SU-DHL-6 (cell line): ENCODE data around the gene PHYHD1.
A peak's percentile ranks its signal among the peaks of the same experiment; 100 is the strongest.

Experiments
- H2AFZ ChIP-seq: fragments of 200-600 bp; sonication (generic); 2 replicates; pipeline ENCODE4 v1.6.1; 2014; ENCODE audit warnings: low read depth, mild to moderate bottlenecking, moderate library complexity, mixed read lengths, antibody characterized with exemption, low read length; ENCODE audit not compliant: severe bottlenecking
- H3F3A ChIP-seq: fragments of 200-600 bp; shearing (Covaris generic); 2 replicates; pipeline ENCODE4 v1.6.0; 2016; ENCODE audit warnings: antibody characterized with exemption, mild to moderate bottlenecking; ENCODE audit not compliant: insufficient read depth
- H3K27ac ChIP-seq: fragments of 200-600 bp; sonication (generic); 2 replicates; pipeline ENCODE4 v1.5.1; 2016; ENCODE audit warnings: low read depth, mild to moderate bottlenecking, low read length, moderate library complexity, mixed read lengths
- H3K27me3 ChIP-seq: fragments of 200-600 bp; sonication (generic), shearing (Covaris generic); 2 replicates; pipeline ENCODE4 v1.6.0; 2014; ENCODE audit warnings: mild to moderate bottlenecking, low read length
- H3K36me3 ChIP-seq: fragments of 200-600 bp; sonication (generic); 2 replicates; pipeline ENCODE4 v1.6.1; 2014; ENCODE audit warnings: mild to moderate bottlenecking, low read length, mixed read lengths
- H3K4me2 ChIP-seq: fragments of 300-600, 200-600 bp; shearing (Covaris generic), sonication (generic); 2 replicates; pipeline ENCODE4 v1.6.0; 2014; ENCODE audit warnings: low read length, low read depth, mild to moderate bottlenecking; ENCODE audit not compliant: poor library complexity, severe bottlenecking
- H3K4me3 ChIP-seq: fragments of 200-600 bp; sonication (generic); 2 replicates; pipeline ENCODE4 v1.5.1; 2014; ENCODE audit warnings: antibody characterized with exemption, low read length, mild to moderate bottlenecking, mixed read lengths; ENCODE audit not compliant: insufficient read depth, poor library complexity, severe bottlenecking
- H3K79me2 ChIP-seq: fragments of 200-600 bp; sonication (generic); 2 replicates; pipeline ENCODE4 v1.6.1; 2014; ENCODE audit warnings: mild to moderate bottlenecking, low read length, moderate library complexity; ENCODE audit not compliant: insufficient read depth
- H3K9ac ChIP-seq: fragments of 200-600 bp; sonication (generic); 2 replicates; pipeline ENCODE4 v1.7.0; 2014; ENCODE audit warnings: mild to moderate bottlenecking, low read length
- H3K9me2 ChIP-seq: fragments of 200-600 bp; sonication (generic); replicated peaks from 2 replicates; pipeline ENCODE4 v1.6.1; 2014; ENCODE audit warnings: low read length; ENCODE audit not compliant: insufficient read depth
- H3K9me3 ChIP-seq: fragments of 200-600 bp; sonication (generic); 2 replicates; pipeline ENCODE4 v1.6.1; 2014; ENCODE audit warnings: low read length, mixed read lengths; ENCODE audit not compliant: insufficient read depth
- H4K20me1 ChIP-seq: fragments of 200-600 bp; sonication (generic); 2 replicates; pipeline ENCODE4 v1.6.1; 2014; ENCODE audit warnings: low read depth, mild to moderate bottlenecking, antibody characterized with exemption, low read length, moderate library complexity, mixed read lengths
- CTCF ChIP-seq: fragments of 200-600 bp; sonication (generic); IDR thresholded peaks from one replicate; pipeline ENCODE4 v1.5.1; 2017; ENCODE audit warnings: antibody characterized with exemption, mild to moderate bottlenecking, low read length, moderate library complexity; ENCODE audit not compliant: insufficient read depth, poor library complexity, severe bottlenecking
- EZH2phosphoT487 ChIP-seq: fragments of 200-600 bp; sonication (generic), shearing (Covaris generic); conservative IDR thresholded peaks from 2 replicates; pipeline ENCODE4 v1.6.1; 2018; ENCODE audit warnings: mild to moderate bottlenecking, antibody characterized with exemption, low read length, moderate library complexity, mixed read lengths

The PHYHD1 gene

GRCh38 chr9:128917151-128917849 lies 3.5 kb upstream of the PHYHD1 start:
- no peaks in the 10 kb centered on the region for H3K27me3 ChIP-seq
- H3K4me3 ChIP-seq: no peak overlapping the region
- H3K9me2 ChIP-seq: no peaks in the 10 kb centered on the region
- peaks cover 29% of the 10 kb centered on the region for H3F3A ChIP-seq
- peaks cover 8% of the 10 kb centered on the region; the same call in 1 of the 2 replicates for H3K79me2 ChIP-seq
- H3K4me2 ChIP-seq: no peak overlapping the region
- no peaks in the 10 kb centered on the region for H4K20me1 ChIP-seq
- H2AFZ ChIP-seq: no peak overlapping the region
- no peaks in the 10 kb centered on the region for H3K9me3 ChIP-seq
- TF ChIP-seq EZH2phosphoT487: no peak
- TF ChIP-seq CTCF: no peak
- no peak overlapping the region for H3K27ac ChIP-seq
- no peaks in the 10 kb centered on the region for H3K36me3 ChIP-seq
- H3K9ac ChIP-seq: no peak overlapping the region

- Histone ChIP-seq H3K9me3 (no peaks in the 10 kb centered on the region), H2AFZ (no peak overlapping the region), H3K9me2 (no peaks in the 10 kb centered on the region), H3F3A (peaks cover 41% of the 10 kb centered on the region), H3K79me2 (no peaks in the 10 kb centered on the region), H3K36me3 (no peaks in the 10 kb centered on the region), H3K27ac (peak overlapping the region; percentile 97), H4K20me1 (no peaks in the 10 kb centered on the region), H3K4me2 (no peak overlapping the region), H3K9ac (no peak overlapping the region), H3K4me3 (no peak overlapping the region), H3K27me3 (no peaks in the 10 kb centered on the region)
- no peak for TF ChIP-seq CTCF
- TF ChIP-seq EZH2phosphoT487: no peak
Observed at GRCh38 chr9:128918921-128919320, 1.9 kb upstream of the PHYHD1 start.

- peak overlapping the region; percentile 97 for H3K27ac ChIP-seq
- no peak overlapping the region for H2AFZ ChIP-seq
- H3K36me3 ChIP-seq: no peaks in the 10 kb centered on the region
- no peak overlapping the region for H3K4me2 ChIP-seq
- H3K27me3 ChIP-seq: no peaks in the 10 kb centered on the region
- H3K9me2 ChIP-seq: no peaks in the 10 kb centered on the region
- H3K79me2 ChIP-seq: no peaks in the 10 kb centered on the region
- no peak overlapping the region for H3K9ac ChIP-seq
- no peak overlapping the region for H3K4me3 ChIP-seq
- no peak for TF ChIP-seq EZH2phosphoT487
- no peak for TF ChIP-seq CTCF
- H3F3A ChIP-seq: peaks cover 41% of the 10 kb centered on the region
- no peaks in the 10 kb centered on the region for H3K9me3 ChIP-seq
- no peaks in the 10 kb centered on the region for H4K20me1 ChIP-seq
Observed at GRCh38 chr9:128919402-128920089, 1.2 kb upstream of the PHYHD1 start.
